Testis (tissue), 2 donors: ENCODE measurements around the gene GCHFR.

Experiments used
- CTCF ChIP-seq, 3 experiments: fragments of 450-650 bp in 2 of 3; fragments of 200-600 bp in 1 of 3; sonication (generic) in 1 of 3; IDR thresholded peaks; one replicate each; pipeline ENCODE4 v1.5.1; 2016 to 2019; ENCODE audit warnings: antibody characterized with exemption in 3 of 3, mild to moderate bottlenecking in 2 of 3, moderate library complexity in 1 of 3
- POLR2A ChIP-seq: fragments of 450-650 bp; IDR thresholded peaks from one replicate; pipeline ENCODE4 v1.6.1; 2017; ENCODE audit warnings: antibody characterized with exemption, mild to moderate bottlenecking, moderate library complexity

- TF ChIP-seq POLR2A (no peak), CTCF (IDR thresholded peaks at IDR 0.05) (no peak)
Measured at GRCh38 chr15:40754574-40754882, 9.3 kb upstream of the GCHFR start.
